Neuronal stem cell (in vitro differentiated cells): ENCODE results near the gene GRIN3B.

Source experiments
- DNase-seq: peaks from one replicate; pipeline ENCODE4 v3.0.0-alpha.2; 2013; ENCODE audit warnings: low spot score
- H2AFZ ChIP-seq: one replicate; pipeline ENCODE4 v1.6.1; 2013; ENCODE audit warnings: mild to moderate bottlenecking, low read length, inconsistent platforms
- H2AK5ac ChIP-seq: 2 replicates; pipeline ENCODE4 v1.6.1; 2013; ENCODE audit warnings: low read depth, mild to moderate bottlenecking, inconsistent platforms, low read length, moderate library complexity, mixed read lengths
- H2BK120ac ChIP-seq: 2 replicates; pipeline ENCODE4 v1.6.1; 2013; ENCODE audit warnings: low read depth, mild to moderate bottlenecking, inconsistent platforms, low read length, moderate library complexity, mixed read lengths
- H2BK12ac ChIP-seq: one replicate; pipeline ENCODE4 v1.6.1; 2013; ENCODE audit warnings: low read length, inconsistent platforms
- H2BK15ac ChIP-seq: 2 replicates; pipeline ENCODE4 v1.6.1; 2013; ENCODE audit warnings: mild to moderate bottlenecking, low read length, inconsistent platforms, mixed read lengths
- H2BK5ac ChIP-seq: one replicate; pipeline ENCODE4 v1.6.1; 2013; ENCODE audit warnings: inconsistent platforms, mild to moderate bottlenecking, low read length, moderate library complexity
- H3K14ac ChIP-seq: one replicate; pipeline ENCODE4 v1.6.1; 2013; ENCODE audit warnings: low read length, inconsistent platforms
- H3K18ac ChIP-seq: 2 replicates; pipeline ENCODE4 v1.6.1; 2013; ENCODE audit warnings: low read length, inconsistent platforms
- H3K23ac ChIP-seq: 2 replicates; pipeline ENCODE4 v1.6.1; 2013; ENCODE audit warnings: low read depth, mild to moderate bottlenecking, mixed read lengths, low read length, inconsistent platforms; ENCODE audit not compliant: poor library complexity
- H3K27ac ChIP-seq: replicated peaks from 3 replicates; pipeline ENCODE4 v1.5.1; 2013; ENCODE audit warnings: low read length, inconsistent platforms
- H3K27me3 ChIP-seq, 3 experiments: 2 replicates each; pipeline ENCODE4 v1.6.1; 2013; ENCODE audit warnings: low read length in 3 of 3, mild to moderate bottlenecking in 2 of 3, inconsistent platforms in 1 of 3, low read depth in 1 of 3, mixed read lengths in 1 of 3, moderate library complexity in 1 of 3; ENCODE audit not compliant: control insufficient read depth in 3 of 3, insufficient read depth in 3 of 3
- H3K36me3 ChIP-seq, 2 donors: replicated peaks in 1 of 2; 2 replicates each; pipeline ENCODE4 v1.6.1; 2013; ENCODE audit warnings: low read length in 2 of 2; ENCODE audit not compliant: control insufficient read depth in 2 of 2, insufficient read depth in 2 of 2
- H3K4ac ChIP-seq: 2 replicates; pipeline ENCODE4 v1.6.1; 2013; ENCODE audit warnings: inconsistent platforms, mild to moderate bottlenecking, low read length, moderate library complexity
- H3K4me1 ChIP-seq, 2 donors: 1 replicate in 1 of 2; 2 replicates in 1 of 2; pipeline ENCODE4 v1.6.1; 2013; ENCODE audit warnings: low read length in 2 of 2, low read depth in 1 of 2; ENCODE audit not compliant: control insufficient read depth in 2 of 2, insufficient read depth in 1 of 2
- H3K4me2 ChIP-seq: one replicate; pipeline ENCODE4 v1.6.1; 2013; ENCODE audit warnings: mild to moderate bottlenecking, low read length, inconsistent platforms; ENCODE audit not compliant: insufficient read depth, poor library complexity, severe bottlenecking
- H3K4me3 ChIP-seq, 2 donors: 2 replicates each; pipeline ENCODE4 v1.5.1; 2013; ENCODE audit warnings: low read length in 2 of 2, mild to moderate bottlenecking in 2 of 2, inconsistent platforms in 1 of 2, moderate library complexity in 1 of 2
- H3K79me1 ChIP-seq: one replicate; pipeline ENCODE4 v1.6.1; 2013; ENCODE audit warnings: low read depth, mild to moderate bottlenecking, inconsistent platforms, low read length, moderate library complexity
- H3K9ac ChIP-seq: one replicate; pipeline ENCODE4 v1.6.1; 2013; ENCODE audit warnings: mild to moderate bottlenecking, low read depth, low read length, inconsistent platforms; ENCODE audit not compliant: poor library complexity
- H3K9me3 ChIP-seq, 2 donors: replicated peaks in 1 of 2; 2 replicates each; pipeline versions ENCODE3 to v1.6.1; 2013; ENCODE audit warnings: low read length in 2 of 2, mild to moderate bottlenecking in 2 of 2, inconsistent platforms in 1 of 2, low read depth in 1 of 2, mixed read lengths in 1 of 2, moderate library complexity in 1 of 2; ENCODE audit not compliant: control insufficient read depth in 2 of 2, insufficient read depth in 1 of 2
- H4K8ac ChIP-seq: one replicate; pipeline ENCODE4 v1.6.1; 2013; ENCODE audit warnings: low read depth, mild to moderate bottlenecking, inconsistent platforms, low read length, moderate library complexity
- H4K91ac ChIP-seq: one replicate; pipeline ENCODE4 v1.6.1; 2013; ENCODE audit warnings: low read length, low read depth, mild to moderate bottlenecking, inconsistent platforms; ENCODE audit not compliant: poor library complexity
- WGBS, 2 donors: extraction: QIAGEN DNeasy Blood & Tissue Kit; methylation state at CpG; one replicate each; pipeline ENCODE4 v1.1.7; 2013; ENCODE audit warnings: missing lambda C conversion rate in 2 of 2, mixed read lengths in 1 of 2; ENCODE audit not compliant: insufficient read length in 2 of 2, insufficient replicate concordance in 1 of 2; ENCODE audit errors: extremely low coverage in 2 of 2; 5-methylcytosine and 5-hydroxymethylcytosine counted together

The GRIN3B gene

GRCh38 chr19:1039646-1040475 lies 39.6 kb downstream of the GRIN3B start, which contains the start of gene ABCA7:
TSS of gene ABCA7 (plus strand) at chr19:1040107. CDS start at chr19:1041362, 1,255 bp downstream.
- Histone ChIP-seq H3K14ac (no peak within 1 kb of the TSS), H2AFZ (peak within 1 kb of the TSS; percentile 90), H3K79me1 (peaks cover 4% of the 10 kb centered on the region), H3K9me3 (no peaks in the 10 kb centered on the region), H3K4ac (no peak within 1 kb of the TSS), H3K4me2 (peak within 1 kb of the TSS; percentile 82), H2BK15ac (no peak within 1 kb of the TSS), H3K27ac (peak within 1 kb of the TSS; percentile 54), H3K23ac (peak within 1 kb of the TSS; percentile 89), H3K27me3 (no peaks in the 10 kb centered on the region), H2BK5ac (peak within 1 kb of the TSS; percentile 2), H2AK5ac (peak within 1 kb of the TSS; percentile 63), H3K18ac (peak within 1 kb of the TSS; percentile 94), H2BK120ac (peak within 1 kb of the TSS; percentile 81), H2BK12ac (no peak within 1 kb of the TSS), H3K36me3 (peaks cover 20 to 35% of the 10 kb centered on the region in 2 donors), H4K91ac (no peak within 1 kb of the TSS), H3K4me1 (peaks cover 7 to 13% of the 10 kb centered on the region in 2 donors), H4K8ac (no peak within 1 kb of the TSS), H3K4me3 (peak within 1 kb of the TSS; percentile 57 to 71), H3K9ac (peak within 1 kb of the TSS; percentile 81)
- no CpG with 5 or more reads among the region's 56 CpGs for WGBS, 2 donors
- peak; percentile 96 for DNase-seq

- WGBS, 2 donors = no CpG with 5 or more reads among the region's 27 CpGs
Measured at GRCh38 chr19:1040476-1041271, 40.5 kb downstream of the GRIN3B start.

GRCh38 chr19:1041272-1041834 lies 41.1 kb downstream of the GRIN3B start:
- DNase-seq = no peak
- peak overlapping the region; percentile 66 for H3K9ac ChIP-seq
- no peak overlapping the region for H4K8ac ChIP-seq
- H3K18ac ChIP-seq = peak overlapping the region; percentile 89
- H2BK5ac ChIP-seq = no peak overlapping the region
- H4K91ac ChIP-seq = peak overlapping the region; percentile 72
- no peak overlapping the region for H2BK12ac ChIP-seq
- peaks cover 7 to 13% of the 10 kb centered on the region in 2 donors for H3K4me1 ChIP-seq
- no peaks in the 10 kb centered on the region for H3K9me3 ChIP-seq
- H3K4me3 ChIP-seq = peak overlapping the region; percentile 57 to 72
- peak overlapping the region; percentile 88 for H2BK15ac ChIP-seq
- peak overlapping the region; percentile 71 for H3K4me2 ChIP-seq
- H2BK120ac ChIP-seq = no peak overlapping the region
- peak overlapping the region; percentile 90 for H2AFZ ChIP-seq
- H3K14ac ChIP-seq = peak overlapping the region; percentile 75
- H3K36me3 ChIP-seq = peaks cover 16 to 23% of the 10 kb centered on the region in 2 donors
- peak overlapping the region; percentile 94 for H2AK5ac ChIP-seq
- no peaks in the 10 kb centered on the region for H3K27me3 ChIP-seq
- peak overlapping the region; percentile 38 for H3K4ac ChIP-seq
- H3K23ac ChIP-seq = peak overlapping the region; percentile 80
- WGBS, 2 donors = no CpG with 5 or more reads among the region's 26 CpGs
- H3K27ac ChIP-seq = no peak overlapping the region
- peaks cover 4% of the 10 kb centered on the region for H3K79me1 ChIP-seq

More at GRCh38 chr19:1040476-1041271, 40.5 kb downstream of the GRIN3B start:
- Histone ChIP-seq H3K9me3 (no peaks in the 10 kb centered on the region), H2AFZ (peak overlapping the region; percentile 90), H3K4me2 (peak overlapping the region; percentile 82), H3K9ac (peak overlapping the region; percentile 66), H3K27me3 (no peaks in the 10 kb centered on the region), H2BK120ac (no peak overlapping the region), H2AK5ac (peak overlapping the region; percentile 94), H4K8ac (no peak overlapping the region), H4K91ac (no peak overlapping the region), H2BK5ac (no peak overlapping the region), H3K27ac (no peak overlapping the region), H3K23ac (peak overlapping the region; percentile 80), H3K18ac (peak overlapping the region; percentile 89), H2BK12ac (no peak overlapping the region), H3K36me3 (peaks cover 20 to 29% of the 10 kb centered on the region in 2 donors), H3K4me3 (peak overlapping the region; percentile 57 to 72), H3K4ac (no peak overlapping the region), H2BK15ac (peak overlapping the region; percentile 87), H3K79me1 (peaks cover 4% of the 10 kb centered on the region), H3K4me1 (peaks cover 7 to 13% of the 10 kb centered on the region in 2 donors), H3K14ac (no peak overlapping the region)
- DNase-seq = peak; percentile 88
